NCI-H146 treated with DMSO at 0.1 percent for 48 hours (cell line): Measurements from ENCODE around the gene PAMR1.
"Not testable (repeated sequence)": the region's sequence is repeated elsewhere in the genome, so short reads cannot be mapped to it uniquely, and the experiment has no call there.

ENCODE experiments used
- DNase-seq: peaks from one replicate; lab custom pipeline; 2025; ENCODE audit not compliant: unreplicated experiment; lab: John Stamatoyannopoulos, UW

Gene PAMR1

GRCh38 chr11:35525501-35526175 is at the start of gene PAMR1:
Gene PAMR1 (minus strand): TSS chr11:35525616. CDS start chr11:35525585, 31 bp downstream.
- DNase-seq = peak; percentile 6

GRCh38 chr11:35571696-35572095 is 46.3 kb upstream of the PAMR1 start:
- no peak for DNase-seq

GRCh38 chr11:35567737-35568465 is 42.5 kb upstream of the PAMR1 start:
- no peak for DNase-seq

- DNase-seq = no peak
These were observed 41.5 kb upstream of the PAMR1 start for GRCh38 chr11:35566885-35567284.

- DNase-seq = no peak
These were observed 40.8 kb upstream of the PAMR1 start for GRCh38 chr11:35566181-35566580.

GRCh38 chr11:35564245-35564595 is 38.8 kb upstream of the PAMR1 start:
- no peak for DNase-seq

- DNase-seq = no peak
These were observed 38.2 kb upstream of the PAMR1 start for GRCh38 chr11:35563484-35564244.

GRCh38 chr11:35559949-35560348 is 34.5 kb upstream of the PAMR1 start:
- DNase-seq = no peak

GRCh38 chr11:35558513-35558912 is 33.1 kb upstream of the PAMR1 start:
- no peak for DNase-seq

- no peak for DNase-seq
These were observed 30.1 kb upstream of the PAMR1 start for GRCh38 chr11:35555488-35555887.

- no peak for DNase-seq
These were observed 29.3 kb upstream of the PAMR1 start for GRCh38 chr11:35554491-35555437.

GRCh38 chr11:35553831-35554230 is 28.4 kb upstream of the PAMR1 start:
- no peak for DNase-seq

GRCh38 chr11:35553021-35553420 is 27.6 kb upstream of the PAMR1 start:
- DNase-seq = no peak

GRCh38 chr11:35552616-35553015 is 27.2 kb upstream of the PAMR1 start:
- DNase-seq = no peak

GRCh38 chr11:35550374-35551036 is 25.1 kb upstream of the PAMR1 start:
- DNase-seq = no peak

- DNase-seq = no peak
These were observed 24.4 kb upstream of the PAMR1 start for GRCh38 chr11:35549787-35550186.

- no peak for DNase-seq
These were observed 23.6 kb upstream of the PAMR1 start for GRCh38 chr11:35548925-35549561.

GRCh38 chr11:35547995-35548394 is 22.6 kb upstream of the PAMR1 start:
- DNase-seq = not testable (repeated sequence)

- no peak for DNase-seq
These were observed 20.9 kb upstream of the PAMR1 start for GRCh38 chr11:35546317-35546716.
